H9 (cell line): ENCODE results near the gene LHFPL2. TPM values are rescaled to one million over a fixed set of nuclear protein-coding genes. Genes with fewer than 3 reads are reported as not detected.

Source experiments
- DNase-seq: peaks from one replicate; pipeline ENCODE4 v3.0.0-alpha.2; 2017
- H2AFZ ChIP-seq: one replicate; pipeline ENCODE4 v1.6.1; 2013; ENCODE audit warnings: mild to moderate bottlenecking, low read length, control low read depth, moderate library complexity
- H2AK5ac ChIP-seq: 2 replicates; pipeline ENCODE4 v1.6.1; 2013; ENCODE audit warnings: low read length, control low read depth, mixed read lengths; ENCODE audit not compliant: insufficient read length
- H2BK120ac ChIP-seq: one replicate; pipeline ENCODE4 v1.6.1; 2013; ENCODE audit warnings: low read depth, mild to moderate bottlenecking, low read length, control low read depth, inconsistent platforms; ENCODE audit not compliant: poor library complexity, severe bottlenecking
- H2BK12ac ChIP-seq: 2 replicates; pipeline ENCODE4 v1.6.1; 2013; ENCODE audit warnings: low read length, control low read depth, mixed read lengths, low read depth; ENCODE audit not compliant: insufficient read length
- H2BK15ac ChIP-seq: 2 replicates; pipeline ENCODE4 v1.6.1; 2013; ENCODE audit warnings: low read depth, low read length, control low read depth
- H2BK20ac ChIP-seq: one replicate; pipeline ENCODE4 v1.6.1; 2013; ENCODE audit warnings: low read depth, mild to moderate bottlenecking, low read length, control low read depth, inconsistent platforms; ENCODE audit not compliant: poor library complexity, severe bottlenecking
- H2BK5ac ChIP-seq: 2 replicates; pipeline ENCODE4 v1.6.1; 2013; ENCODE audit warnings: low read length, control low read depth, mixed read lengths; ENCODE audit not compliant: insufficient read length
- H3K14ac ChIP-seq: 2 replicates; pipeline ENCODE4 v1.6.1; 2013; ENCODE audit warnings: low read length, control low read depth; ENCODE audit not compliant: insufficient read depth
- H3K18ac ChIP-seq: 2 replicates; pipeline ENCODE4 v1.6.1; 2013; ENCODE audit warnings: low read depth, mild to moderate bottlenecking, mixed read lengths, low read length, control low read depth; ENCODE audit not compliant: insufficient read length
- H3K23ac ChIP-seq: 2 replicates; pipeline ENCODE4 v1.6.1; 2013; ENCODE audit warnings: low read length, control low read depth, mixed read lengths, low read depth; ENCODE audit not compliant: insufficient read length
- H3K23me2 ChIP-seq: 2 replicates; pipeline ENCODE4 v1.6.1; 2013; ENCODE audit warnings: low read depth, mild to moderate bottlenecking, mixed read lengths, low read length, control low read depth; ENCODE audit not compliant: insufficient read length, poor library complexity, severe bottlenecking
- H3K27ac ChIP-seq: 2 replicates; pipeline ENCODE4 v1.5.1; 2013; ENCODE audit warnings: low read length, control low read depth, mixed read lengths, low read depth; ENCODE audit not compliant: insufficient read length
- H3K27me3 ChIP-seq: 2 replicates; pipeline ENCODE4 v1.6.1; 2013; ENCODE audit warnings: low read length, control low read depth, inconsistent platforms; ENCODE audit not compliant: insufficient read depth
- H3K4ac ChIP-seq: 2 replicates; pipeline ENCODE4 v1.6.1; 2013; ENCODE audit warnings: low read depth, mild to moderate bottlenecking, control low read depth, inconsistent platforms, low read length, moderate library complexity
- H3K4me1 ChIP-seq: 2 replicates; pipeline ENCODE4 v1.6.1; 2013; ENCODE audit warnings: low read length, control low read depth, inconsistent platforms; ENCODE audit not compliant: insufficient read depth
- H3K4me2 ChIP-seq: 2 replicates; pipeline ENCODE4 v1.6.1; 2013; ENCODE audit warnings: low read length, control low read depth, mixed read lengths; ENCODE audit not compliant: insufficient read length, insufficient read depth
- H3K56ac ChIP-seq: 2 replicates; pipeline ENCODE4 v1.6.1; 2013; ENCODE audit warnings: low read depth, mild to moderate bottlenecking, mixed read lengths, low read length, control low read depth; ENCODE audit not compliant: insufficient read length
- H3K79me1 ChIP-seq: 2 replicates; pipeline ENCODE4 v1.6.1; 2013; ENCODE audit warnings: low read depth, mild to moderate bottlenecking, moderate library complexity, low read length, control low read depth, inconsistent platforms; ENCODE audit not compliant: insufficient read depth, poor library complexity, severe bottlenecking
- H3K79me2 ChIP-seq: 2 replicates; pipeline ENCODE4 v1.6.1; 2013; ENCODE audit warnings: low read length, control low read depth, inconsistent platforms; ENCODE audit not compliant: insufficient read depth
- H3K9ac ChIP-seq: 2 replicates; pipeline ENCODE4 v1.6.1; 2013; ENCODE audit warnings: low read length, control low read depth, mixed read lengths; ENCODE audit not compliant: insufficient read length; ENCODE audit errors: extremely low read depth
- H3K9me3 ChIP-seq: one replicate; pipeline ENCODE4 v1.6.1; 2013; ENCODE audit warnings: low read depth, low read length, inconsistent platforms; ENCODE audit not compliant: control insufficient read depth
- H3T11ph ChIP-seq: one replicate; pipeline ENCODE4 v1.6.1; 2013; ENCODE audit warnings: mild to moderate bottlenecking, low read length, control low read depth, inconsistent platforms
- H4K20me1 ChIP-seq: one replicate; pipeline ENCODE4 v1.6.1; 2013; ENCODE audit not compliant: control insufficient read depth, insufficient read length, insufficient read depth
- H4K5ac ChIP-seq: 2 replicates; pipeline ENCODE4 v1.6.1; 2013; ENCODE audit warnings: low read depth, mild to moderate bottlenecking, mixed read lengths, low read length, control low read depth; ENCODE audit not compliant: insufficient read length
- H4K8ac ChIP-seq: replicated peaks from 2 replicates; pipeline ENCODE4 v1.6.1; 2013; ENCODE audit warnings: low read length, control low read depth, mixed read lengths, low read depth; ENCODE audit not compliant: insufficient read length
- H4K91ac ChIP-seq: 2 replicates; pipeline ENCODE4 v1.6.1; 2013; ENCODE audit warnings: low read depth, mild to moderate bottlenecking, moderate library complexity, mixed read lengths, low read length, control low read depth; ENCODE audit not compliant: insufficient read length
- H3K27ac Mint-ChIP-seq, 3 experiments: 2 replicates in 2 of 3; 3 replicates in 1 of 3; pipeline ENCODE4 v1.8.0; 2020 to 2021; ENCODE audit warnings: mixed read lengths in 3 of 3, mild to moderate bottlenecking in 1 of 3, moderate library complexity in 1 of 3
- H3K27me3 Mint-ChIP-seq: 2 replicates; pipeline ENCODE4 v1.8.0; 2021; ENCODE audit warnings: low read depth, mild to moderate bottlenecking, moderate library complexity, mixed read lengths
- H3K36me3 Mint-ChIP-seq, 3 experiments: 2 replicates in 2 of 3; 3 replicates in 1 of 3; pipeline ENCODE4 v1.8.0; 2020 to 2021; ENCODE audit warnings: low read depth in 3 of 3, mixed read lengths in 3 of 3; ENCODE audit not compliant: insufficient read depth in 1 of 3
- H3K4me1 Mint-ChIP-seq, 2 experiments: 2 replicates each; pipeline ENCODE4 v1.8.0; 2020; ENCODE audit warnings: mixed read lengths in 2 of 2
- H3K4me3 Mint-ChIP-seq, 2 experiments: 2 replicates in 1 of 2; 3 replicates in 1 of 2; pipeline ENCODE4 v1.8.0; 2020 to 2021; ENCODE audit warnings: mild to moderate bottlenecking in 2 of 2, mixed read lengths in 2 of 2, moderate library complexity in 1 of 2
- H3K9me3 Mint-ChIP-seq, 2 experiments: 2 replicates in 1 of 2; 3 replicates in 1 of 2; pipeline ENCODE4 v1.8.0; 2020; ENCODE audit warnings: mild to moderate bottlenecking in 2 of 2, mixed read lengths in 2 of 2, moderate library complexity in 1 of 2
- CTCF ChIP-seq: fragments of 200-600 bp; sonication (generic); conservative IDR thresholded peaks from 3 replicates; pipeline ENCODE4 v1.8.0; 2021; ENCODE audit warnings: antibody characterized with exemption, mild to moderate bottlenecking
- WGBS: extraction: QIAGEN DNeasy Blood & Tissue Kit; methylation state at CpG from one replicate; pipeline ENCODE4 v1.1.7; 2013; ENCODE audit warnings: missing lambda C conversion rate, low lambda C conversion rate, mixed read lengths; ENCODE audit not compliant: insufficient read length; ENCODE audit errors: extremely low coverage; 5-methylcytosine and 5-hydroxymethylcytosine counted together
- total RNA-seq: library from RNA; stranded (reverse); gene quantifications from 2 replicates; pipeline ENCODE4 v1.2.1, GENCODE V29; 2021

Gene LHFPL2
- total RNA-seq, 1 experiment from 2014 or later, result 26.3 TPM

DNA sequence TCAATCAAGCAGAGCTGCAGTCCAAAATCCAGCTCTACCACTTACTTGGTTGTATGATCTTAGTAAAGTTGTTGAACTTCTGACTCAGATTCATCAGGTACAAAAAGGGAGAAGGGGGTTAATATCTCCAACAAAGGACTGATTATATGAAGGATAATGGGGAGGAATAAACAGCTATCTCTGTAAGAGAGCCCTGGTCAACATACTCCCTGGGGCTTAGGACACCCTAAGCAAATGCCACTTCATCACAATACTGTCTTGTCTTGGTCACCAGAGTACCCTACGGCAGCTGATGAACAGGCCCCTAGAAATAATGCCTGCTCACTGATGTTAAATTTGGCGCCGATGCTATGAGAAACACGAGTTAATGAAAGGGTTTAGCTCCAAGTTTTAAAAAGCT, 34.8 kb downstream of the LHFPL2 start:
- DNase-seq, result no peak
- H3K27me3 Mint-ChIP-seq, result no peaks in the 10 kb centered on the region
- no peaks in the 10 kb centered on the region for H3K23me2 ChIP-seq
- H2BK15ac ChIP-seq, result no peak overlapping the region
- WGBS, result no CpG with 5 or more reads among the region's 4 CpGs
- H4K8ac ChIP-seq, result no peak overlapping the region
- no peaks in the 10 kb centered on the region for H3K79me1 ChIP-seq
- no peak overlapping the region for H3K4me2 ChIP-seq
- H2AK5ac ChIP-seq, result no peak overlapping the region
- no peak overlapping the region for H4K91ac ChIP-seq
- H2AFZ ChIP-seq, result no peak overlapping the region
- no peak overlapping the region for H2BK120ac ChIP-seq
- H3K9me3 ChIP-seq, result no peaks in the 10 kb centered on the region
- no peak overlapping the region for H3K18ac ChIP-seq
- H3K4ac ChIP-seq, result no peak overlapping the region
- no peak overlapping the region for H4K5ac ChIP-seq
- peaks cover 28 to 36% (median 30%) of the 10 kb centered on the region in 3 experiments for H3K36me3 Mint-ChIP-seq
- peaks cover 8% of the 10 kb centered on the region; the same call in 1 of the 2 replicates for H3K4me1 ChIP-seq
- H3K27ac ChIP-seq, result no peak overlapping the region
- no peak overlapping the region for H2BK5ac ChIP-seq
- no peak overlapping the region for H3K14ac ChIP-seq
- no peaks in the 10 kb centered on the region for H4K20me1 ChIP-seq
- no peak overlapping the region for H3K23ac ChIP-seq
- no peaks in the 10 kb centered on the region for H3K9me3 Mint-ChIP-seq
- H2BK20ac ChIP-seq, result no peak overlapping the region
- H3K9ac ChIP-seq, result no peak overlapping the region
- H3K79me2 ChIP-seq, result no peaks in the 10 kb centered on the region
- H3K27me3 ChIP-seq, result no peaks in the 10 kb centered on the region
- H3T11ph ChIP-seq, result no peak overlapping the region
- H3K4me3 Mint-ChIP-seq, result no peak overlapping the region
- no peak for TF ChIP-seq CTCF
- H3K56ac ChIP-seq, result no peak overlapping the region
- peaks cover 24 to 33% of the 10 kb centered on the region in 2 experiments for H3K4me1 Mint-ChIP-seq
- peak overlapping the region in 2 of 3 experiments; percentile 40 to 74; a peak in 1 of 7 replicates for H3K27ac Mint-ChIP-seq
- no peak overlapping the region for H2BK12ac ChIP-seq
